GM21360 (cell line): ENCODE data around the gene FAHD1.
A peak's percentile ranks its signal among the peaks of the same experiment; 100 is the strongest.

Experiments used
- ATAC-seq: cut with Tn5 transposase; IDR thresholded peaks from one replicate; pipeline ENCODE4 v1.9.1; 2021; ENCODE audit warnings: mild to moderate bottlenecking, moderate library complexity; ENCODE audit not compliant: unreplicated experiment

FAHD1 gene

DNA sequence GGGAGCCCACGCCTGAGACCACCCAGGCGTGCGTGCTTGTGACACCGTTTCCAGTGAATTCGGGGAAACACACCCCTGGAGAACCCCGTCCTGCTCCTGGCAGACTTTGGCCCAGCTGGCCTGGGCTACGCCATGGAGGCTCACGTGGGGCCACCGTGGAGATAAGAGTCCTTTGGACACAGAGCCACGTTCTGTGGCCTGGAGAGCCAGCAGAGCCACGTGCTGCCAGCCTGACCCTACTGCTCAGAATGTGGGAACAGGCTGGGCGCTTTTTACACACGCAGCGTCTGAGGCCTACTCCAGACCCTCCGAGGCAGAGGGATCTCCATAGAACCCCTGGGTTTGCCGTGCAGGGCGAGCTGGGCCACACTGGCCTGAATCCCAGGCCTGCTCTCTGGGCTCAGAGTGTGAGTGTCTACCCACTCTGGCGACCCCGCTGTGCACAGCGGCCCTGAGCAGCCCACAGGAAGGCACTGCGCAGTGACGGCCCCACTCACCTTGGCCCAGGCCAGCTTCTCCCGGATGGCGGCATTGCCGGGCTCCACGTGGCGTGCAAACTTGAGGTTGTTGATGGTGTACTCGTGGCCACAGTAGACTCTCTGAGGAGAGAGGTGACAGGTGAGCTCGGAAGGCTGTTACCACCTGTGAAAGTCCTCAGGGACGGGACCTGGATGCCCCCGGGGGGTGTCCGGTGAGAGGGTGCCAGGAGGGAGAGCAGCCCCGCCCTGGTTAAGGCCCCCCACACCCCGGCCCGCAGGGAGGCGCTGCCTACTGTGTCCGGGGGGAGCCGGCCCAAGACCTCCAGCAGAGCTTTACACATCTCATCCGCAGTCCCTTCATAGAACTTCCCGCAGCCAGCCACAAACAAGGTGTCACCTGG, 10.4 kb upstream of the FAHD1 start:
- no peak for ATAC-seq

DNA sequence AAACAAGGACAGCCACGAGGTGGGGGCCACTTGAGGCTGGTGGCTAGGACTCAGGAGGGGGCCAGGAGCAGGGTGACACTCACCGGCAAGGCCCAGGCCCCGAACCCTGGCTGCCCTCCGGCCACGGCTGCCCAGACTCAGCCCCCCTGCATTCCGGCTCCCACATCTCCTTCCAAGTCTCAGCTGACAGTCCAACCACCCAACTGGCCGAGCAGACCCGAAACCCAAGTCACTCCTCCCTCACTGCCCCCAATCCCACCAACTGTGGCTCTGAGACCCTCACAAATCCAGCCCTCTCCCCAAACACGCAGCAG, 9.8 kb upstream of the FAHD1 start:
- no peak for ATAC-seq

DNA sequence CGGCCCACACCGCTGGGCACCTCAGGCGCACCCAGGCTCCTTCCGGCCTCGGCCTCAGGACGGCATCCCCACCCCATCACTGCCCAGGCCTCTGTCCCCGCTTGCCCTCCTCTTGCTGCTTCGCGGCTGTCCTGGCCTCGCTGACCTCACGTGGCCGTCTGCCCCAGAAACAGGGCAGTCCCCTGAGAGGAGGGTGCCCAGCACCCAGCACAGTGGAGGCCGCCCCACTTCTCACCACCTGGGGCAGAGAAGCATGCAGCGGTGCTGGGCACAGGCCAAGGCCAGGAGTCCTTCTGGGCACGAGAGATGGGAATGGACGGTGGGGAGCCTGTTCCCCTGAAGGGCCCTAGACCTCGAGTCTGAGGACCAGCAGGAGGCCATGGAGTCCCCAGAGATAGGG, 9.3 kb upstream of the FAHD1 start:
- ATAC-seq = no peak

DNA sequence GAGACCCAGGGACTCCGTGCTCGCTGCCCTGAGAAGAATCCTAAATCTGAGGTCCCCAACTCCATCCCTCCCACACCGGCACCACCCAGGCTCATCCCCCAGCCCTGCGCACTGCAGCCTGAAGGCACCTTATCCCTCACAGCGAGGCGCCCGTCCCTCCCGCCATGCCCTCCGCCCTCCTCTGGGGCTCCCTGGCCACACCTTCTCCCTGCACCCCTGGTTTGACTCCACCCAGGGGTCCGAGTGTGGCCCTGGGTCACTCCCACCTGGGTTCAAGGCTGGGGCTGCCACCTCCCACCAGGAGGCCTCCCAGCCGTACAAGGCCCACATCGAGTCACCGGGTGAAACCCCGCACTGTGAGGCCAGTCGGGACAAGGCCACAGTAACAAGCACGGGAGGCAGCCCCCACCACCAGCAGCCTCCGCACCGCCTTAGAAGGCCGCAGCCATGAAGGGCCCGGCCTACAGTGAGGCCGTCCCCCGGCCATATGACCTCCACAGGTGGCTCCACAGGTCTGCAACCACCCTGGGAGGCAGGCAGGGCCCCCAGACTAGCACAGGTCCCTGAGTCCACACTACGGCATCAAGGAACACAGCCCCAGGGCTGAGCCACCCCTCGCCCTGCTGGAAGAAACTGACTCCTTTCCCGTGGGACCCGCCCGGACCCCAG, 8.7 kb upstream of the FAHD1 start:
- ATAC-seq = no peak

DNA sequence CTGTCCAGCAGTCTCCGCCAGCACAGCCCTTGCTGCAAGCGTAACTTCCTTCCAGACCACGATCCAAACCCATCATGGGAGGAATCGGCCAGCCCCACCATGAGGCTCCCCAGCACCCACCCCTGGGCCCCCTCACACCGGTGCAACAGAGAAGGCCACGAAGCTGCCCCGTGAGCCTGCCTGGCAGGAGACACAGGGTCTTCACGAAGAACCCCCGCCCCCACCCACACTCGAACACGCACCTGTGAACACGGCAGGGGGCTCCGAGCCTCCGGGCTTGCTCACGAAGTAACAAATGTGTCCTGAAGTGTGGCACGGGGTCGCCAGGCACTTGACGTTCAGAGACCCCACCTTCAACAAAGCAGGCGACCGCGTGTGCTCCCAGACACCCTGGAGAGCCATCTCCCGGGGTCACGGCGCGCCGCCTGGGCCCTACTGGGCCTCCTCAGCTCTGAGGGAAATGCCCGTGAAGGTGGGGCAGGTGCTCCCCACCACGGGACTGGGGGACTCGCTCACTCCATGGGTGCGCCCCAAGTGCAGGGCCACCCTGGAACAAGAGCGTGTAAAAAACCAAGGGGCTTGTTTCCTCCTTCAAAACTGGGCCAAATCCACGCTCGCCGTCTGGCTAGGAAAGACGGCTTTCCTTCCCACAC, 8.0 kb upstream of the FAHD1 start:
- ATAC-seq = no peak

DNA sequence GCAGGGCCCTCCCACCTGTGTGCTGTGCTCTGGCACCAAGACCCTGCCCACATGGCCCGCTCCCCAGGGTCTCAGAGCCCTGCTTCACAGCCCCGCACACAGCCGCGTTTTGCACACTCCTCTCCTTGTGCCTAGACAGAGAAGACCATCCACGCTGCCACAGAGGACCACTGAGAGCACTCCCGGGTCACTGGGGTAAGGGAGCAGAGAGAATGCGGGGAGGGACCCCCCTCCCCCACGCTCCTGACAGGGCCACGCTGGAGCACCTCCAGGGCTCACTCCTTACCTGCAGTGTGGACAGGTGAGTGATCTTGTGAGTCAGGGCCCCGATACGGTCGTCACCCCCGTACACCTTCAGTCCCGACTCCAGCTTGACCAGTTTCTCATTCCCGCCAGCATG, 7.4 kb upstream of the FAHD1 start:
- no peak for ATAC-seq

DNA sequence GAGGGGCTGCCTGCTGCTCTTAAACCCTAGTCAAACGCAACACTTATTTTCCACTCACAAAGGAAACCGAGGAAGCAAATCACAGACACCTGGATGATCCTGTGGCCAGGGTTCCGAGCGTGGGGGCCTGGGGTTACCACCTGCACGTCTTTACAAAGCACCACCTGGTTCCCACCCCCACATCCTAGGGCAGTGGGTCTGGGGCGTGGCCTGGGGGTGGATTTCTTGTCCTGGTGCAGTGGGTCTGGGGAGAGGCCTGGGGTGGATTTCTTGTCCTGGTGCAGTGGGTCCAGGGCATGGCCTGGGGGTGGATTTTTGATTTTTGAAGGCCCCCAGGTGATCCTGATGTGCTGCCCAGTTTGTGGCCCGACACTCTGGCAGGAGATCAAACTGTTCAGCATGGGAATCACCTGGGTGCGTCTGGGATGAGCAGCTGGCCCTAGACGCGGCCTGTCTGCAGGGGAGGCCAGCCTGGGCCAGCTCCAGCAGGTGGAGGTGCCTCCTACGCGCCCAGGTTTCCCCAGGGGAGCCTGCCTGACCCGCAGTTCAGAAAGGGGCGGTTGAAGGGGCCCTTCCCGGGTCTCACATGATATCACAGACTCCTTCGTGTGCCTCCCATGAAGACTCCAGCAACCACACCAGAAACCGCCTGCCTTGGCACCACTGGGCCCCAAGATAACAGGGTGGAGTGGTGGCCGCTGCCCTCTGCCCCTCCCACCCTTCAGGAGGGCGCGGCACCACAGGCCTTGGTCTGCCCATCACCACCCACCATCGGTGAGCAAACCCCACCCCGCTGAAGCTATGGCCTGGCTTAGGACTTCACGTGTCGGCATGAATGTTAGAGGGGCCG, 6.7 kb upstream of the FAHD1 start:
- ATAC-seq = no peak

DNA sequence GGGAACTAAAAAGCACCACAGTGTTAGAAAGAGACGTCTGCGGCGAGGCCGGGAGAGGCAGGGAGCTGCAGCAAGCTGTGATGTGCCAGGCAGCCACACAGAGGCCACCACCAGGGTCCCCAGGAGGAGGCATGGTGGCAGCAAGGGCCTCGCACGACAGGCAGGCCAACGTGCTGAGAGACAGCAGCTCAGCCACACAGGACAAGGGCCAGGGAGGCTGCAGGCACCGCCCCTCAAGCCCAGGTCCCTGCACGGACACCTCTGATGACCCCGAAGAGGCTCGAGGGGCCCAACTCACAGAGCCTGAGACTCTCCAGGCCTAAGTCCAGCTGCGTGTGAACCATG, 6.1 kb upstream of the FAHD1 start:
- no peak for ATAC-seq

DNA sequence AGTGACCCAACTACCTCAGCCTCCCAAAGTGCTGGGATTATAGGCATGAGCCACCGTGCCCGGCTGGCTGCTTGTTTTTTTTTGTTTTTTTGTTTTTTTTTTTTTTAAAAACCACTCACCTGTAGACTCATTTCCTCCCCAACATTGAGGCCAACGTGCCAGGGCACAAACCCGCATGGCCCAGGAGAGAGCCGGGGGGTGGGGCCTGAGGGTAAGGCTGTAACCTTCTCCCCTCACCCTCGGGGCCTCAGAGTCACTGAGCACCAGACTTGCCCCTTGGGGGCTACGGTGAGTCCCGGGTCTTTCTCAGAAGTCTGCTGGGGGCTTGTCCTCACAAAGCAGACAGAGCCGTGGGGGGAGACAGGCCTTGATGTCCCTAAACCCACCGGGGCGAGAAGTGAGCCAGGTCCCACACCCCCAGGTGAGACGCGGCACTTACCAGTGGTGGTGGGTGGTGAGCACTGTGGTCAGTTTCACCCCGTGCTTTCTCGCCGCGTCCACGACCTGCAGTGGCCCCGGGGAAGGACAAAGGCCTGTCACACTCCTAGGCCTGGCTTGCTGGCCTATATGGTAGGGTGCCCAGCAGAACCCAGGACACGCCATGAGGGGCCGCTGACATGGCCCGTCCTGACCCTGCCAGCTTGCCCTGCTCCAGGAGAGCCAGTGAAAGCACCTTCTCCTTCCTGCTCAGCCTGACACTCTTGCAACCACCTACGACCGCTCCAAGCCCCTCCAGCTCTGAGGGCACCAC, 5.0 kb upstream of the FAHD1 start:
- ATAC-seq = no peak

DNA sequence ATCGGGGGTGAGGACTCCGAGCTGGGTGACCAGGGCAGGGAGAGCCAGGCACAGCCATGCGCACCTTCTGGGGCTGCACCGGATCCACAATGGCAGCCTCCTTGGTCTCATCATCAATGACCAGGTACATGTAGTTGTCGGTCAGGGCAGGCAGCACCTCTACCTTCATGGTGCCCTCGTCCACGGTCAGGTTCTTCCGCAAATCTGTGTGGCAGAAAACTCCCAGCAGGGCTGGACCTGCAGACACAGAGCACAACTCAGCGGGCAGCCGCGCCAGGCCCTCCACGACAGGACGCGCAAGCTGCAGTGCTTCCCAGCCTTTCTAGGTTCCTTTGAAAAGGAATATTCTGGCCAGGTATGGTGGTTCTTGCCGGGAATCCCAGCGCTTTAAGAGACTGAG, 4.2 kb upstream of the FAHD1 start:
- ATAC-seq = no peak

DNA sequence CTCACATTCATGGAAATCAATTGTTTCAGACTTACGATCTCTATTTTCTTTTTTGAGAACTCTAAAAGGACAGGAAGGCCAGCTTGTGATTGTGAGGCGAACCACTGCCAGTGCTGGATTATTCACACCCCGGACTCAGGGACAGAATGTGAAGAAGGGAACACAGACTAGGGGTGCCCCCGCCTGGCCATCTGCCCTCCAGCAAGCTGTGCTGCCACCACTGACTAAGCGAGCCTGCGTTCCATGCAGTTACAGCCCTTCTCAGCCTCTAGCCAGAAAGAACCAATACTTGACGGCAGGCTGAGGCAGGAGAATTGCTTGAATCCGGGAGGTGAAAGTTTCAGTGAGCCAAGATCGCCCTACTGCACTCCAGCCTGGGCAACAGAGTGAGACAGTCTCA, 3.2 kb upstream of the FAHD1 start:
- ATAC-seq = no peak

DNA sequence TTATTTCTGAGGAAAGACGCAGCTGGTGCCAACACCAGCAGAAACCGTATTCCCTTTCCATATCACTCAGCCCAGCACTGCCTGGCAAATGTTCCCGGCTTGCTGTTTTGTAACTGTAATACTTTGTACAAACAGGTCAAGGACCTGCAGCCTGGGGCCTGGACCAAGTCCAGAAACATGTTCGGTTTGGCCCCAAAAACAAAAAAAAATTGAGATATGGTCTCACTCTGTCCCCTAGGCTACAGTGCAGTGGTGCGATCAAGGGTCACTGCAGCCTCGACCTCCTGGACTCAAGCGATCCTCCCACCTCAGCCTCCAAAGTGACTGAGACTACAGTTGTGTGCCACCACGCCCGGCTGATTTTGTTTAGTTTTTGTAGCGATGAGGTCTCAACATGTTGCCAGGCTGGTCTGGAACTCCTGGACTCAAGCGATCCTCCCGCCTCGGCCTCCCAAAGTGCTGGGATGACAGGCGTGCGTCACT, 1.6 kb upstream of the FAHD1 start:
- ATAC-seq = no peak

DNA sequence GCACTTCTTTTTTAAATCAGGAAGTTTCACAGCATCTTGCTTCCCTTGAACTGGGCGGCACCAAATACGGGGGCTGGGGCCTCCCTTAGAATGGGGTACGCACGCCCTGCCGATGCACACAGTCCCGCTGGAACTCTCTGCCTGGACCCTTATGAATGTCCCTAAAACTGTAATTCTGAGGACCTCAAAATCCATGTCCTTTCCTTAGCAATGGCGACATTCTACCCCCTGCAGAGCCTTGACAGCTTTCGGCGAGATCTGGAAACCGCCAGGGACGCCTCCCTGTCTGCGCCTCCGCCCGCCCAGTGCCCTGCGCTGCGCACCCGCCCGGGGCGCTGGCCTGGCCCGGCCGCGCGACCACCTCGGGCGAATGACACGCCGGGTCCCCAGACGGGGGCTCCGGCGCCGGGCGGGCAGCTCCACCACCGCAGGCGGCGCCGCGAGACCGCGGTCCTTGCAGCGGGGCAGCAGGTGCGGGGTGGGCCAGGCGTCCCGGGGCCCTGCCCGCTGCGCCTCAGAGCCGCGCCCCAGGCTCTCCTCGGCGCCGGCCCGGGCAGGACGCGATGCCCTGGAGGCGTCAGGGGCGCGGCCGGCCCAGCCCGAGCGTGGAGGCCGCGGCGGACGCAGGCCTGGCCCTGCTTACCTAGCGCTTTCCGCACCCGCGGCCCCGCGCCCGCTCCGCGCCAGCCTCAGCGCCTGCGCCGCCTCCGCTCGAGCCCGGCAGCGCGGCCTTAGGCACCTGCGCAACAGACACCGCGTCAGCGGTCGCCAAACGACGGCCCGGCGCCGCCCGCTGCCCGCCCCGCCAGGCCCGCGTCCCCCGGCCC, 929 bp upstream of the FAHD1 start:
- ATAC-seq = peak; percentile 54

DNA sequence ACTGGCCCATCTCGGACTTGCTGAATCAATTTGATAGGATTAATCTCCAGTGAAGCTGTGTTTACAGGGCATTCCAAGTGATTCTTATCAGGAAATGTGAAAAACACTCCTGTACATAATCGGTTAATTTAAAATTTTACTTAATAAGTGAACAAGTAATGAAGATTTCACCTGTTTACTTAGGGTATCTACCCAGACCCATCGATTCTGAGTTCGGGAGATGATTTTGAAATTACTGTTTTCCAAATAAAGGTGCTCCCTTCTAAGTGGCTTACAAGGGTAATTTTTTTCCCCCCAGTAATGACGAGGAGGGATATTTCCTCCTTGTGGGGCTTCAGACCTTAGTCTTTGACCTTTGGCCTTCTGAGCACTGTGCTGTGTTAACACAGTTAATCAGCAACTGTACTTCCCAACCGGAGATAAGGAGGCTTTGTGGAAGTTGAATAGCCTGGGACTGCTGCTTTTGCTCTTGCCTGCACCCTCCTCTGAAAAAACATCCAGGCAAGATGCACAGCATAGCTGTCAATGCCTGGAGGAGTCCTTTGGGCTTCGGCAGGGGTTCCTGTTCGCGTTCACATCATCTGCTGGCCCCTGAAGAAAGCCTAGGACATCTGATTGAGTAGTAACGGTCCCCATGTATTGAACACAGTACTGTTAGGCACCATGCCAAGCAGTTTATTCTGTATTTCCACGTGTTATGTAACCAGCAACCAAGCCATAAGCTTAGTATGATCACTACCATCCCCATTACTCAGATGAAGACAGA, 1.8 kb downstream of the FAHD1 start:
- ATAC-seq = no peak

DNA sequence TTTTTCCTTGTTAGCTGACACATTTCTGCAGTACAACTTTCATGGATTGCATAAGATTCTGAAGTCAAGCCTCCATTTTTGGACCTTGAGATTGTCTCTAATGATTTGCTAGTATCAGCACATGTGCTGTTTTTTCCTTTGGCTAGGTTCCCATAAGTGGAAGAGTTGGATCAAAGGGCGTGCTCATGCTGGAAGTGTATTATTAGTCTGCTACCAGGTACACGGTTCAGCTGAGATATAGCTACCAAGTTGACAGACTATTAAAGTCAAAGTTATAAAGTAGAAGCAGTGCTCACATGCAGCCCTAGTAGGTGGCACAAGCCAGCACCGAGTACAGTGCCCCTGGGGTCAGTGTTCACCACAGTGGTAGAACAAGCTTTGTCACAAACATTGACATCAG, 3.2 kb downstream of the FAHD1 start:
- no peak for ATAC-seq

DNA sequence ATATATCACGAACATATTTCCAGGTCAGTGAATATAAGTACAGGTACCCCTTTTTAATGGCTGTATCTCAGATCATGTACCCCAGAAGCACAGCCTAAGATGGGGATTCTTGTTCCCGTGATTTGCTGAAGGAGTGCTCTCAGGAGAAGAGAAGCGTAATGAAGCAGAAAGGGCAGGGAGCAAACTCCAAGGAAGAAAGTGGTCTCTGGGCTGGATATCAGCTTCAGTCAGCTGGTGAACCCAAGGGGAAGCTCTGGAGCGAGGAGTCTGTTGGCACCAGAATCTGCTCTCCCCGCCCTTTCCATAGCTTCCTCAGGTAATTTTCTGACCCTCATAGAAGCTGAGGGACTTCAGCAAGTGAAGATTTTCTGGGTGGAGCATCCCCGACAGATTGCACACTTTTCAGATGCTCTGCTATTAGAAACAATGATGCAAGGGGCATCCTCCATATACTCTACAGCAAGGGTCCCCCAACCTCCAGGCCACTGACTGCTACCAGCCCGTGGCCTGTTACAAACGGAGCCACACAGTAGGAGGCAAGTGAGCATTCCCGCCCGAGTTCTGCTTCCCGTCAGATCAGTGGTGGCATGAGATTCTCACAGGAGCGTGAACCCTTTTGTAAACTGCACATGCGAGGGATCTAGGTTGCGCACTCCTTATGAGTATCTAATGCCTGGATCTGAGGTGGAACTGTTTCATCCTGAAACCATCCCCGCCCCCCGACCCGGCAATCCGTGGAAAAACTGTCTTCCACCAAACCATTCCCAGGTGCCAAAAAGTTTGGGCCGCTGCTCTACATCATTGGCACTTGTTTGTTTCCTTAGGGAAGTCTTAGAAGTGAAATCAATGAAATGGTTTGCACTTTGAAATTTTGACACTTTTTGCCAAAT, 4.4 kb downstream of the FAHD1 start:
- no peak for ATAC-seq

DNA sequence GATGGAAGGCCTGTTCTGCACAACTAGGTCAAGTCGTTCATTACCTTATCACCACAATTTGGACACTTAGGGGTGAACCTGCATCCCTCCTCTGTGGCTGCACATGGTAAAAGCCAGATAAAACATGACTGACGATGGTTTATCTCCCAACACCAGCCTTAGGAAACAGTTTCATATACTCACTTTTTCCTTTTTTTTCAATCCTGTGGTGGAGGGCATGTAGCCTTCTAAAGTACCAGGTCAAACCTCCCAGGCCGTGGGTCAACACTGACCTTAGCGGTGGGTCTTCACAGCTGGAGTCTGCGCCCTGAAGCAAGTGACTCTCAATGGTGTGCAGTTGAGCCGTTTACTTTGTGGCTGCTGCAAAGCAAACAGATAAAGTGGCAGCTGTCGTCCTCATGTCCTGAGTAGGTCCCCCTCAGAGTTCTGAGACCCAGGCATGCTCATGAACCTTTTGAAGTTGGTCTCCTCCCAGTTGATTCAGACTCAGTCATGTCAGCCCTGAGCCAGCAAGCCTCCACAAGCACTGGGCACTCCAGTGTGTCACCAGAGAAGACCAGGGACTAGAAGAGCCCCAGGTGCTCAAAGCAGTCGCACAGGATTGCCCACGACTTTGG, 5.9 kb downstream of the FAHD1 start:
- ATAC-seq = no peak
